Ovary (tissue), 9 donors: Measurements from ENCODE around the gene CTAGE9. TPM values are rescaled to one million over a fixed set of nuclear protein-coding genes. Genes with fewer than 3 reads are reported as not detected.

Source experiments
- DNase-seq, 5 donors: peaks; one replicate each; pipeline ENCODE4 v3.0.0-alpha.2; 2019 to 2020
- H3K27ac ChIP-seq, 2 donors: fragments of 200-600 bp; one replicate each; pipeline versions ENCODE4 v1.5.1 to v1.8.0; 2019 to 2022
- H3K27me3 ChIP-seq: fragments of 200-600 bp; one replicate; pipeline ENCODE4 v1.8.0; 2022
- H3K36me3 ChIP-seq: fragments of 200-600 bp; sonication (generic); one replicate; pipeline ENCODE4 v1.5.1; 2019
- H3K4me1 ChIP-seq: one replicate; pipeline ENCODE4 v1.8.1; 2013; ENCODE audit warnings: mild to moderate bottlenecking, moderate library complexity; ENCODE audit not compliant: insufficient read depth
- H3K4me3 ChIP-seq: fragments of 200-600 bp; sonication (generic); one replicate; pipeline ENCODE4 v1.5.1; 2017
- H3K9me3 ChIP-seq, 2 donors: fragments of 200-600 bp in 1 of 2; sonication (generic) in 1 of 2; one replicate each; pipeline versions ENCODE4 v1.5.1 to v1.8.1; 2013 to 2019; ENCODE audit warnings: mild to moderate bottlenecking in 1 of 2, moderate library complexity in 1 of 2
- EP300 ChIP-seq: sonication (generic); formaldehyde crosslinking; IDR thresholded peaks from one replicate; pipeline ENCODE4 v1.6.1; 2017; ENCODE audit warnings: antibody characterized with exemption
- POLR2A ChIP-seq: fragments of 450-650 bp; IDR thresholded peaks from one replicate; pipeline ENCODE4 v1.6.1; 2017; ENCODE audit warnings: antibody characterized with exemption, mild to moderate bottlenecking, moderate library complexity
- WGBS, 3 donors: extraction: QIAGEN DNeasy Blood & Tissue Kit in 1 of 3; methylation state at CpG; one replicate each; pipeline versions ENCODE4 v1.1.5 to v1.1.7; 2013 to 2017; 5-methylcytosine and 5-hydroxymethylcytosine counted together
- intact Hi-C, 4 donors: fragments of 100-400 bp; cut with DNase I; formaldehyde crosslinking; loops; one replicate each; pipeline versions ENCODE4 v1.11.0 to v1.15.1; 2022 to 2023
- polyA plus RNA-seq, 2 donors: library from polyadenylated mRNA; stranded (reverse); fragments of 200-250 nt in 1 of 2; fragments of 350-450 nt in 1 of 2; fragmentation: Illumina TruSeq in 1 of 2; extraction: RNeasy Lipid Tissue Mini Kit (QIAGEN cat#74804) in 1 of 2; gene quantifications; one replicate each; pipeline ENCODE4 v1.2.3, GENCODE V29; 2013 to 2014
- total RNA-seq, 7 donors: library from RNA; depleted of rRNA in 2 of 7; stranded (reverse); fragments of >200 nt in 2 of 7; fragmentation: NEBNext Ultra II Directional in 3 of 7; extraction: Animal tissue kit (Norgen Biotek cat#: 25700) in 3 of 7; gene quantifications; one replicate each; pipeline versions ENCODE4 v1.1.0 to v1.2.4, GENCODE V29; 2016 to 2023
- TF ChIP-seq, protein P1 (sequence below), 3 donors: fragments of 450-650 bp in 2 of 3; fragments of 200-600 bp in 1 of 3; IDR thresholded peaks; one replicate each; pipeline versions ENCODE4 v1.5.1 to v1.8.0; 2016 to 2022; ENCODE audit warnings: antibody characterized with exemption in 3 of 3, mild to moderate bottlenecking in 1 of 3
- donor health status: DM: no; HTN: no; CAD: no; lungs with moderate emphysema.
- donor health status: DM: no; HTN: no; CAD: no.
- donor health status: Bipolar disorder and iron deficiency.
- donor health status: DM: yes; HTN: yes; CAD: no.
- donor health status: DM: no; HTN: no; CAD: no.
- donor health status: DM: yes; HTN: yes; CAD: no.

Gene CTAGE9
- total and polyA plus RNA-seq, 9 donors, result not detected

GRCh38 chr6:131730264-131730663 lies 19.4 kb upstream of the CTAGE9 start:
- no peak for TF ChIP-seq POLR2A
- no peak for TF ChIP-seq EP300
- TF ChIP-seq, protein P1, sequence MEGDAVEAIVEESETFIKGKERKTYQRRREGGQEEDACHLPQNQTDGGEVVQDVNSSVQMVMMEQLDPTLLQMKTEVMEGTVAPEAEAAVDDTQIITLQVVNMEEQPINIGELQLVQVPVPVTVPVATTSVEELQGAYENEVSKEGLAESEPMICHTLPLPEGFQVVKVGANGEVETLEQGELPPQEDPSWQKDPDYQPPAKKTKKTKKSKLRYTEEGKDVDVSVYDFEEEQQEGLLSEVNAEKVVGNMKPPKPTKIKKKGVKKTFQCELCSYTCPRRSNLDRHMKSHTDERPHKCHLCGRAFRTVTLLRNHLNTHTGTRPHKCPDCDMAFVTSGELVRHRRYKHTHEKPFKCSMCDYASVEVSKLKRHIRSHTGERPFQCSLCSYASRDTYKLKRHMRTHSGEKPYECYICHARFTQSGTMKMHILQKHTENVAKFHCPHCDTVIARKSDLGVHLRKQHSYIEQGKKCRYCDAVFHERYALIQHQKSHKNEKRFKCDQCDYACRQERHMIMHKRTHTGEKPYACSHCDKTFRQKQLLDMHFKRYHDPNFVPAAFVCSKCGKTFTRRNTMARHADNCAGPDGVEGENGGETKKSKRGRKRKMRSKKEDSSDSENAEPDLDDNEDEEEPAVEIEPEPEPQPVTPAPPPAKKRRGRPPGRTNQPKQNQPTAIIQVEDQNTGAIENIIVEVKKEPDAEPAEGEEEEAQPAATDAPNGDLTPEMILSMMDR (IDR thresholded peaks at IDR 0.05), result no peak
- Histone ChIP-seq H3K9me3 (no peaks in the 10 kb centered on the region), H3K36me3 (no peaks in the 10 kb centered on the region), H3K27ac (no peak overlapping the region), H3K4me1 (no peaks in the 10 kb centered on the region), H3K27me3 (peaks cover 2% of the 10 kb centered on the region), H3K4me3 (no peak overlapping the region)
- no peak for DNase-seq
- intact Hi-C loops, result no loop called here
- WGBS, 3 donors, result 82 to 95% (median 93%) methylated on average over 5 of the region's 5 CpGs

DNA sequence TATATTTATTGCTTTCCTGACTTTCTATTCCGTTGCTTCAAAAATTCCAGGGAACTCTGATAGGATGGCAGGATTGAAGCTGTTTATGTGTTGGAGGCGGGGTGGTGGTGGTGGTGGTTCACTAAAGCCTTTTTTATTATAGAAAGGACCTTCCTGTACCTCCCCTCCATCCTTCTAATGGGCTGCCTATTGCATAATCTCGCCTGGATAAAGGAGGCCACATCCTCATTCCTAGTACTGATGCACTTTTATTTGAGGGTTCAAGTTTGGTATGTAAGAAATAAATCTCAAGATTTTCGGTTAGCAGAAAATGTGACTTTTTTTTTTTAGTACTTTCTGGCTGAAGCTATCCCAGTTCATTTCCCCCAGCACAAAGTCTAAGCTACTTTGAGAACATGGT lies 18.7 kb upstream of the CTAGE9 start:
- intact Hi-C loops, result no loop called here

DNA sequence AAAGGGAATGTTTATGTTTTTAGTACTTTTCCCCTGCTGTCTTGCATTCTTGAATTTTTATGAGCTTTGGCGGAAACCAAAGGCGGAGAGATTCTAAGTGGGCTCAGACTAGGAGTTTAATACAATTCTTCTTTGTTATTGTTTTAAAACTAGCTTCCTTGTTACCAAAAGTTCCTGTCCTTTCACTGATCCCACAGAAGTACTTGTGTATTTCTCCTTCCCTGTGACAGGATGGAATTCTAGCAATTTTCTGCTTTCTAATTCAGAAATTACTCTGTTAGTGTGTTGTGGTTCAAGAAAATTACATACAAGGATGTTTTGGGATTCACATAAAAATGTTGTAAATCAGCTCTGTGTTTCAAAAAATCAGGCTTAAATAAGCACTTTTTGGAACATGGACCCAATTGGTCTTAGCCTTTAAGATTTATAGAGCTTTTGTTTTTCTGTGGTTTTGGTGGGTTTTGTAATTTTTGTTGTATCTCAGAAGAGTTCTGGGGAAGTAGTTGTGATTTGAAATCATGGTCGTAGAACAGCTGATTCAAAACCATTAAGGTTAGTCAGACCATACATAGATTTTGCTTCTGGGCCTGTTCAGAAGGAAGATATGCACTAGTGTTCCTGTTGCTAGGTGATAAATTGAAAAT lies 17.6 kb upstream of the CTAGE9 start:
- Histone ChIP-seq H3K4me3 (no peak overlapping the region), H3K4me1 (no peaks in the 10 kb centered on the region), H3K27ac (no peak overlapping the region), H3K9me3 (no peaks in the 10 kb centered on the region), H3K27me3 (peaks cover 2% of the 10 kb centered on the region), H3K36me3 (no peaks in the 10 kb centered on the region)
- intact Hi-C loops, result no loop called here
- WGBS, 3 donors, result 57 to 63% (median 58%) methylated on average over 3 of the region's 3 CpGs
- TF ChIP-seq, protein P1 (IDR thresholded peaks at IDR 0.05), result no peak
- TF ChIP-seq POLR2A, result no peak
- no peak for DNase-seq

More for the DNA sequence above, 18.7 kb upstream of the CTAGE9 start:
- Histone ChIP-seq H3K36me3 (no peaks in the 10 kb centered on the region), H3K4me1 (no peaks in the 10 kb centered on the region), H3K4me3 (no peak overlapping the region), H3K9me3 (no peaks in the 10 kb centered on the region), H3K27ac (no peak overlapping the region), H3K27me3 (peaks cover 2% of the 10 kb centered on the region)
- no peak for DNase-seq
- 48 to 72% (median 71%) methylated on average over 4 of the region's 4 CpGs for WGBS, 3 donors
- TF ChIP-seq, protein P1 (IDR thresholded peaks at IDR 0.05), result no peak
- TF ChIP-seq POLR2A, result no peak
- no peak for TF ChIP-seq EP300

DNA sequence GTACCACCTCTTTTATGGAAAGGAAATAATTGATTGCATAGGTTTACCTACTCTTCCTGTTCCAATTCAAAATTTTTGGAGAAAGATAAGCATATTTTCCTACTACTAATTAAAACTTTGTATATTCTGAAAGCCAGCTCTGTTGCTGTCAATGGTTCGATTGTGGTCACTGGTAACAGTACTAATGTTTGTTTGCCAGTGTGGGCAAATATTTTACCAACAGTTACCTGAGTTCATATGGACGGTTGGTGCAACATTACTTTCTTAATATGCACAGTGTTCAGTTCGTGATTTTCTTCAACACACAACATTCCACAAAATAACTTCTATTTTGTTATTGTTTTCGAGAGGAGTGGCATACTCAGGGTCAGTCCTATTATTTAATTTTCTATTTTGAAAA lies 17.1 kb upstream of the CTAGE9 start:
- no peak for TF ChIP-seq EP300
- no peak for TF ChIP-seq POLR2A
- TF ChIP-seq, protein P1 (IDR thresholded peaks at IDR 0.05), result no peak
- no peak for DNase-seq
- Histone ChIP-seq H3K9me3 (no peaks in the 10 kb centered on the region), H3K36me3 (no peaks in the 10 kb centered on the region), H3K27me3 (peaks cover 2% of the 10 kb centered on the region), H3K27ac (no peak overlapping the region), H3K4me1 (no peaks in the 10 kb centered on the region), H3K4me3 (no peak overlapping the region)
- intact Hi-C loops, result no loop called here
- 67 to 73% (median 72%) methylated on average over 4 of the region's 4 CpGs for WGBS, 3 donors
